Uterus (tissue), 4 donors: Measurements from ENCODE around the gene MINDY3. TPM values are rescaled to one million over a fixed set of nuclear protein-coding genes. Genes with fewer than 3 reads are reported as not detected.

Source experiments
- DNase-seq, 2 donors: peaks; one replicate each; pipeline ENCODE4 v3.0.0-alpha.2; 2019 to 2020
- H3K27ac ChIP-seq, 2 donors: fragments of 200-600 bp; sonication (generic); 1 replicate in 1 of 2; 2 replicates in 1 of 2; pipeline ENCODE4 v1.5.1; 2016 to 2018
- H3K27me3 ChIP-seq, 2 donors: fragments of 200-600 bp; sonication (generic); one replicate each; pipeline ENCODE4 v1.5.1; 2018 to 2019; ENCODE audit warnings: control low read depth in 1 of 2
- H3K36me3 ChIP-seq, 2 donors: fragments of 200-600 bp; sonication (generic); one replicate each; pipeline ENCODE4 v1.5.1; 2019; ENCODE audit warnings: control low read depth in 1 of 2
- H3K4me1 ChIP-seq, 2 donors: fragments of 200-600 bp; sonication (generic); one replicate each; pipeline ENCODE4 v1.5.1; 2018 to 2019; ENCODE audit warnings: control low read depth in 1 of 2
- H3K4me3 ChIP-seq, 2 donors: fragments of 200-600 bp; sonication (generic); 1 replicate in 1 of 2; 2 replicates in 1 of 2; pipeline ENCODE4 v1.5.1; 2018 to 2019; ENCODE audit warnings: mild to moderate bottlenecking in 1 of 2
- H3K9me3 ChIP-seq, 2 donors: fragments of 200-600 bp; sonication (generic); one replicate each; pipeline ENCODE4 v1.5.1; 2019; ENCODE audit warnings: control low read depth in 1 of 2
- POLR2A ChIP-seq, 2 donors: fragments of 450-650 bp; IDR thresholded peaks; one replicate each; pipeline ENCODE4 v1.6.1; 2016; ENCODE audit warnings: antibody characterized with exemption in 2 of 2, mild to moderate bottlenecking in 1 of 2, moderate library complexity in 1 of 2
- intact Hi-C: fragments of 100-400 bp; cut with DNase I; formaldehyde crosslinking; loops from one replicate; pipeline ENCODE4 v1.15.1; 2023; ENCODE audit warnings: low total_unique reads
- total RNA-seq, 4 donors: library from RNA; depleted of rRNA in 3 of 4; stranded (reverse); fragments of >200 nt in 3 of 4; gene quantifications; one replicate each; pipeline versions ENCODE4 v1.1.0 to v1.2.4, GENCODE V29; 2014 to 2023
- TF ChIP-seq, protein P1 (sequence below), 4 experiments: fragments of 200-600 bp in 2 of 4; fragments of 450-650 bp in 2 of 4; sonication (generic) in 2 of 4; IDR thresholded peaks; one replicate each; pipeline ENCODE4 v1.5.1; 2016 to 2019; ENCODE audit warnings: antibody characterized with exemption in 4 of 4, mild to moderate bottlenecking in 2 of 4, moderate library complexity in 1 of 4
- donor health status: DM: yes; HTN: yes; CAD: no.

The MINDY3 gene
- total RNA-seq, 4 donors from 2014 or later, result 20.9 to 63.5 (median 51.7) TPM

- TF ChIP-seq, protein P1, sequence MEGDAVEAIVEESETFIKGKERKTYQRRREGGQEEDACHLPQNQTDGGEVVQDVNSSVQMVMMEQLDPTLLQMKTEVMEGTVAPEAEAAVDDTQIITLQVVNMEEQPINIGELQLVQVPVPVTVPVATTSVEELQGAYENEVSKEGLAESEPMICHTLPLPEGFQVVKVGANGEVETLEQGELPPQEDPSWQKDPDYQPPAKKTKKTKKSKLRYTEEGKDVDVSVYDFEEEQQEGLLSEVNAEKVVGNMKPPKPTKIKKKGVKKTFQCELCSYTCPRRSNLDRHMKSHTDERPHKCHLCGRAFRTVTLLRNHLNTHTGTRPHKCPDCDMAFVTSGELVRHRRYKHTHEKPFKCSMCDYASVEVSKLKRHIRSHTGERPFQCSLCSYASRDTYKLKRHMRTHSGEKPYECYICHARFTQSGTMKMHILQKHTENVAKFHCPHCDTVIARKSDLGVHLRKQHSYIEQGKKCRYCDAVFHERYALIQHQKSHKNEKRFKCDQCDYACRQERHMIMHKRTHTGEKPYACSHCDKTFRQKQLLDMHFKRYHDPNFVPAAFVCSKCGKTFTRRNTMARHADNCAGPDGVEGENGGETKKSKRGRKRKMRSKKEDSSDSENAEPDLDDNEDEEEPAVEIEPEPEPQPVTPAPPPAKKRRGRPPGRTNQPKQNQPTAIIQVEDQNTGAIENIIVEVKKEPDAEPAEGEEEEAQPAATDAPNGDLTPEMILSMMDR (IDR thresholded peaks at IDR 0.05), result no peak
- no peak for TF ChIP-seq POLR2A (IDR thresholded peaks at IDR 0.05)
- H3K27me3 ChIP-seq, result peaks cover 0 to 18% of the 10 kb centered on the region in 2 donors
- no peak for DNase-seq
- peaks cover 0 to 2% of the 10 kb centered on the region in 2 donors for H3K9me3 ChIP-seq
- no peaks in the 10 kb centered on the region for H3K36me3 ChIP-seq
- H3K4me3 ChIP-seq, result no peak overlapping the region
- intact Hi-C loops, result no loop called here
- H3K27ac ChIP-seq, result no peak overlapping the region
- no peaks in the 10 kb centered on the region for H3K4me1 ChIP-seq
Measured at GRCh38 chr10:15871823-15872222, 11.5 kb upstream of the MINDY3 start.

- no peak for TF ChIP-seq POLR2A (IDR thresholded peaks at IDR 0.05)
- TF ChIP-seq, protein P1 (IDR thresholded peaks at IDR 0.05), result no peak
- Histone ChIP-seq H3K36me3 (no peaks in the 10 kb centered on the region), H3K27ac (no peak overlapping the region), H3K27me3 (peaks cover 0 to 18% of the 10 kb centered on the region in 2 donors), H3K4me3 (no peak overlapping the region), H3K9me3 (peaks cover 0 to 2% of the 10 kb centered on the region in 2 donors), H3K4me1 (no peaks in the 10 kb centered on the region)
- intact Hi-C loops, result no loop called here
- DNase-seq, result no peak
Measured at GRCh38 chr10:15869935-15870334, 9.6 kb upstream of the MINDY3 start.

DNA sequence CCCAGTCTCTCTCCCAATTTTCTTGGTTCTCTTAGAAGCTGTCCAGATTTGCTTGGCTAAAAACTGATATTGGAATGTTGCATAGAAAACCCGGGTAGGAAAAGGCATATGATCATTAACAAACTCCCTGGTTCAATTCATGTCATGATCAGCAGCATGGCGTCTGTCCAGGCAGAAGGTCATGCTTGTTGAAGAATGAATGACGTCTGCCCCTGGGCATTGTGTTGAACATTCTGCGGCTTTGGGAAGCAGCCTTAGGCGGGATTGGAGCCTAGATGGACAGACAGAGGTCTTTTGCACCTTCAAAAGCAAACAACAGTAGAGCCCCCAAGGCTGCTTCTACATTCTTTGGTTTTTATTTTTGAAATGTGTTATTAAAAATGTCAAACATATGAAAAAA is 7.7 kb upstream of the MINDY3 start:
- H3K4me3 ChIP-seq, result no peak overlapping the region
- H3K4me1 ChIP-seq, result no peaks in the 10 kb centered on the region
- peaks cover 0 to 18% of the 10 kb centered on the region in 2 donors for H3K27me3 ChIP-seq
- H3K27ac ChIP-seq, result no peak overlapping the region
- no peak for DNase-seq
- TF ChIP-seq, protein P1 (IDR thresholded peaks at IDR 0.05), result no peak
- no peak for TF ChIP-seq POLR2A (IDR thresholded peaks at IDR 0.05)
- H3K9me3 ChIP-seq, result no peaks in the 10 kb centered on the region
- intact Hi-C loops, result no loop called here
- no peaks in the 10 kb centered on the region for H3K36me3 ChIP-seq

DNA sequence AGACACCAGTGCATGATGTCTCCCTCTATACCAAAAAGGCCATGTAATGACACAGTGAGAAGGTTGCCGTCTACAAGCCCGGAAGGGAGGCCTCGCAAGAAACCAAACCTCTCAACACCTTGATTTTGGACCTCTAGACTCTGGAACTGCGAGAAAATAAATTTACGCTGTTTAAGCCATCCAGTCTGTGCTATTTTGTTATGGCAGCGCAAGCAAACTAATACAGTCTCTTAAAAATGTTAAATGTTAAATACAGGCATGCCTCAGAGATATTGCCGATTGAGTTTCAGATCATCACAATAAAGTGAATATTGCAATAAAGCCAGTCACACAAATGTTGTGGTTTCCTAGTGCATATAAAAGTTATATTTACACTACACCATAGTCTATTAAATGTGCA is 5.0 kb upstream of the MINDY3 start:
- Histone ChIP-seq H3K4me3 (no peak overlapping the region), H3K36me3 (no peaks in the 10 kb centered on the region), H3K27ac (no peak overlapping the region), H3K4me1 (peaks cover 0 to 4% of the 10 kb centered on the region in 2 donors), H3K27me3 (peaks cover 0 to 9% of the 10 kb centered on the region in 2 donors), H3K9me3 (no peaks in the 10 kb centered on the region)
- TF ChIP-seq, protein P1 (IDR thresholded peaks at IDR 0.05), result no peak
- no peak for TF ChIP-seq POLR2A (IDR thresholded peaks at IDR 0.05)
- intact Hi-C loops, result no loop called here
- DNase-seq, result no peak

- TF ChIP-seq POLR2A (IDR thresholded peaks at IDR 0.05), result no peak
- TF ChIP-seq, protein P1 (IDR thresholded peaks at IDR 0.05), result no peak
- H3K9me3 ChIP-seq, result no peaks in the 10 kb centered on the region
Measured at GRCh38 chr10:15864419-15864818, 4.1 kb upstream of the MINDY3 start.

More at GRCh38 chr10:15864419-15864818, 4.1 kb upstream of the MINDY3 start:
- intact Hi-C loops, result no loop called here
- Histone ChIP-seq H3K27ac (no peak overlapping the region), H3K4me1 (peaks cover 0 to 4% of the 10 kb centered on the region in 2 donors), H3K36me3 (no peaks in the 10 kb centered on the region), H3K27me3 (peaks cover 0 to 9% of the 10 kb centered on the region in 2 donors), H3K4me3 (no peak overlapping the region)
- no peak for DNase-seq
